Astrocyte (in vitro differentiated cells and primary cell): ENCODE measurements around the gene YES1. TPM values are rescaled to one million over a fixed set of nuclear protein-coding genes. Genes with fewer than 3 reads are reported as not detected.
"Not testable (repeated sequence)": the region's sequence is repeated elsewhere in the genome, so short reads cannot be mapped to it uniquely, and the experiment has no call there.

Experiments
- DNase-seq: peaks from one replicate; pipeline ENCODE4 v3.0.0-alpha.2; 2010; ENCODE audit warnings: low read depth
- FAIRE-seq: peaks from 2 replicates; lab custom pipeline; 2011; peaks lifted over from hg19 to GRCh38; lab: Jason Lieb, UNC
- H2AFZ ChIP-seq: 2 replicates; pipeline ENCODE4 v1.6.0; 2012; ENCODE audit warnings: low read depth, low read length, inconsistent platforms
- H3K27ac ChIP-seq: 2 replicates; pipeline ENCODE4 v1.5.1; 2011; ENCODE audit warnings: low read depth, low read length, inconsistent platforms
- H3K27me3 ChIP-seq: 2 replicates; pipeline ENCODE4 v1.6.0; 2011; ENCODE audit warnings: low read length, inconsistent platforms; ENCODE audit not compliant: insufficient read depth
- H3K36me3 ChIP-seq: 2 replicates; pipeline ENCODE4 v1.5.1; 2011; ENCODE audit warnings: low read length, inconsistent platforms; ENCODE audit not compliant: insufficient read depth
- H3K4me1 ChIP-seq: 2 replicates; pipeline ENCODE4 v1.5.1; 2011; ENCODE audit warnings: low read length, inconsistent platforms; ENCODE audit not compliant: insufficient read depth
- H3K4me2 ChIP-seq: 2 replicates; pipeline ENCODE4 v1.6.0; 2012; ENCODE audit warnings: low read length, inconsistent platforms
- H3K4me3 ChIP-seq: 2 replicates; pipeline ENCODE4 v1.5.1; 2011; ENCODE audit warnings: low read depth, mild to moderate bottlenecking, low read length, inconsistent platforms; ENCODE audit not compliant: insufficient read depth
- H3K79me2 ChIP-seq: 2 replicates; pipeline ENCODE4 v1.6.0; 2012; ENCODE audit warnings: mild to moderate bottlenecking, low read length, inconsistent platforms; ENCODE audit not compliant: insufficient read depth
- H3K9ac ChIP-seq: 2 replicates; pipeline ENCODE4 v1.6.0; 2012; ENCODE audit warnings: mild to moderate bottlenecking, low read length, inconsistent platforms
- H3K9me3 ChIP-seq: 2 replicates; pipeline ENCODE4 v1.5.1; 2012; ENCODE audit warnings: low read depth, mild to moderate bottlenecking, low read length, inconsistent platforms; ENCODE audit not compliant: insufficient read depth
- H4K20me1 ChIP-seq: 2 replicates; pipeline ENCODE4 v1.6.0; 2012; ENCODE audit warnings: low read length, inconsistent platforms; ENCODE audit not compliant: insufficient read depth
- H3K27ac Mint-ChIP-seq: one replicate; pipeline ENCODE4 v1.8.0; 2021; ENCODE audit warnings: mild to moderate bottlenecking, mixed read lengths; ENCODE audit not compliant: unreplicated experiment
- H3K27me3 Mint-ChIP-seq: one replicate; pipeline ENCODE4 v1.8.0; 2021; ENCODE audit warnings: low read depth, mixed read lengths; ENCODE audit not compliant: unreplicated experiment
- H3K36me3 Mint-ChIP-seq: one replicate; pipeline ENCODE4 v1.8.0; 2021; ENCODE audit warnings: low read depth, mixed read lengths; ENCODE audit not compliant: unreplicated experiment
- H3K4me1 Mint-ChIP-seq: one replicate; pipeline ENCODE4 v1.8.0; 2021; ENCODE audit warnings: low read depth, mixed read lengths; ENCODE audit not compliant: unreplicated experiment
- H3K4me3 Mint-ChIP-seq: one replicate; pipeline ENCODE4 v1.8.0; 2021; ENCODE audit warnings: mild to moderate bottlenecking, moderate library complexity, mixed read lengths; ENCODE audit not compliant: unreplicated experiment
- H3K9me3 Mint-ChIP-seq: one replicate; pipeline ENCODE4 v1.8.0; 2021; ENCODE audit warnings: mild to moderate bottlenecking, mixed read lengths; ENCODE audit not compliant: unreplicated experiment
- CTCF ChIP-seq: IDR thresholded peaks from 2 replicates; pipeline ENCODE4 v1.5.1; 2011; ENCODE audit warnings: low read depth, mild to moderate bottlenecking, inconsistent platforms, low read length, moderate library complexity; ENCODE audit not compliant: insufficient read depth
- EZH2 ChIP-seq: IDR thresholded peaks from 2 replicates; pipeline ENCODE4 v1.6.1; 2012; ENCODE audit warnings: mild to moderate bottlenecking, low read length, inconsistent platforms; ENCODE audit not compliant: insufficient read depth
- total RNA-seq: library from RNA; stranded (reverse); gene quantifications from 2 replicates; pipeline ENCODE4 v1.2.1, GENCODE V29; 2021

The YES1 gene
- total RNA-seq, 1 donor from 2014 or later = 68.2 TPM

GRCh38 chr18:682833-683232, 129.2 kb downstream of the YES1 start:
- no peaks in the 10 kb centered on the region for H3K79me2 ChIP-seq
- TF ChIP-seq CTCF = no peak
- TF ChIP-seq EZH2 = no peak
- peaks cover 5% of the 10 kb centered on the region for H3K36me3 Mint-ChIP-seq
- H3K4me3 Mint-ChIP-seq = no peak overlapping the region
- no peak for DNase-seq
- H2AFZ ChIP-seq = no peak overlapping the region
- H3K4me1 Mint-ChIP-seq = peaks cover 13% of the 10 kb centered on the region
- no peak overlapping the region for H3K27ac ChIP-seq
- no peak overlapping the region for H3K27ac Mint-ChIP-seq
- peaks cover 6% of the 10 kb centered on the region for H3K4me1 ChIP-seq
- H3K4me3 ChIP-seq = no peak overlapping the region
- H3K9me3 Mint-ChIP-seq = no peaks in the 10 kb centered on the region
- no peaks in the 10 kb centered on the region for H3K9me3 ChIP-seq
- no peaks in the 10 kb centered on the region for H3K27me3 Mint-ChIP-seq
- no peaks in the 10 kb centered on the region for H3K27me3 ChIP-seq
- peaks cover 7% of the 10 kb centered on the region for H3K36me3 ChIP-seq
- H4K20me1 ChIP-seq = peaks cover 4% of the 10 kb centered on the region
- H3K9ac ChIP-seq = no peak overlapping the region
- FAIRE-seq = no peak
- H3K4me2 ChIP-seq = no peak overlapping the region

- H3K4me1 ChIP-seq = not testable (repeated sequence)
These were observed 129.6 kb downstream of the YES1 start for GRCh38 chr18:682416-682815.

GRCh38 chr18:681985-682384, 130.1 kb downstream of the YES1 start:
- H3K9me3 ChIP-seq = no peaks in the 10 kb centered on the region
- Mint-ChIP-seq H3K27ac (no peak overlapping the region), H3K9me3 (no peaks in the 10 kb centered on the region), H3K4me3 (no peak overlapping the region), H3K4me1 (peaks cover 8% of the 10 kb centered on the region), H3K36me3 (peaks cover 5% of the 10 kb centered on the region), H3K27me3 (no peaks in the 10 kb centered on the region)
- H3K27ac ChIP-seq = no peak overlapping the region
- H3K4me3 ChIP-seq = no peak overlapping the region
- no peak overlapping the region for H3K9ac ChIP-seq
- no peak overlapping the region for H2AFZ ChIP-seq
- TF ChIP-seq CTCF = no peak
- TF ChIP-seq EZH2 = no peak
- H3K27me3 ChIP-seq = no peaks in the 10 kb centered on the region
- H3K4me2 ChIP-seq = no peak overlapping the region
- DNase-seq (no peak), FAIRE-seq (no peak)
- no peaks in the 10 kb centered on the region for H3K79me2 ChIP-seq
- H4K20me1 ChIP-seq = no peaks in the 10 kb centered on the region
- peaks cover 2% of the 10 kb centered on the region for H3K4me1 ChIP-seq
- peaks cover 7% of the 10 kb centered on the region for H3K36me3 ChIP-seq

More at GRCh38 chr18:682416-682815, 129.6 kb downstream of the YES1 start:
- not testable (repeated sequence) for H3K36me3 Mint-ChIP-seq, H3K9ac ChIP-seq, H3K4me3 ChIP-seq, DNase-seq, H3K36me3 ChIP-seq, H3K9me3 ChIP-seq, H3K9me3 Mint-ChIP-seq, H3K27ac Mint-ChIP-seq, H3K4me2 ChIP-seq, H2AFZ ChIP-seq, H3K4me3 Mint-ChIP-seq, H3K27me3 ChIP-seq, H3K27me3 Mint-ChIP-seq, FAIRE-seq, H4K20me1 ChIP-seq, H3K27ac ChIP-seq, H3K79me2 ChIP-seq
- H3K4me1 Mint-ChIP-seq = peaks cover 11% of the 10 kb centered on the region
